GM19193 (cell line): ENCODE results near the gene SUN5.

Experiments used
- POLR2A ChIP-seq: IDR thresholded peaks from 4 replicates; pipeline ENCODE4 v1.6.1; 2011; ENCODE audit not compliant: insufficient read depth, insufficient read length; ENCODE audit errors: extremely low read depth

Gene SUN5

GRCh38 chr20:33030569-33030968, 26.3 kb upstream of the SUN5 start:
- no peak for TF ChIP-seq POLR2A

GRCh38 chr20:33030076-33030475, 25.8 kb upstream of the SUN5 start:
- TF ChIP-seq POLR2A, result no peak

DNA sequence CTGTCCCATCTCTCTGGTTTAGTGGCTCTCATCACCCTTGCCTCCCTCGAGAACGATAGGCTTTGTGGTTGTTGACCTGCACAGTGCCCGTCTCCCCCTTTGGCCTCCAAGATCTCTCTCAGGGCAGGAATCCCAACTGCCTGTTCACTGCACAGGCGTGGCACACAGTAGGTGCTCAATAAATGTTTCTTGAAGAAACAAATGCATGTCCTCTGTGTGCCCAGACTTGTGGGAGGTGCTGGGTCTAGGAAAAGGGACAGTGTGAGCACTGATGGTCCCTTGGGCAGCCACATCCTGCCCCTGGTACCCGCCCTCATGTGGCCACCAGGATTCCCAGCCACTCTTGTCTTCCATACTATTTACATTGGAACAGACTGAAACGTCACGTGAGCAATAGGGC, 24.6 kb upstream of the SUN5 start:
- TF ChIP-seq POLR2A, result no peak

DNA sequence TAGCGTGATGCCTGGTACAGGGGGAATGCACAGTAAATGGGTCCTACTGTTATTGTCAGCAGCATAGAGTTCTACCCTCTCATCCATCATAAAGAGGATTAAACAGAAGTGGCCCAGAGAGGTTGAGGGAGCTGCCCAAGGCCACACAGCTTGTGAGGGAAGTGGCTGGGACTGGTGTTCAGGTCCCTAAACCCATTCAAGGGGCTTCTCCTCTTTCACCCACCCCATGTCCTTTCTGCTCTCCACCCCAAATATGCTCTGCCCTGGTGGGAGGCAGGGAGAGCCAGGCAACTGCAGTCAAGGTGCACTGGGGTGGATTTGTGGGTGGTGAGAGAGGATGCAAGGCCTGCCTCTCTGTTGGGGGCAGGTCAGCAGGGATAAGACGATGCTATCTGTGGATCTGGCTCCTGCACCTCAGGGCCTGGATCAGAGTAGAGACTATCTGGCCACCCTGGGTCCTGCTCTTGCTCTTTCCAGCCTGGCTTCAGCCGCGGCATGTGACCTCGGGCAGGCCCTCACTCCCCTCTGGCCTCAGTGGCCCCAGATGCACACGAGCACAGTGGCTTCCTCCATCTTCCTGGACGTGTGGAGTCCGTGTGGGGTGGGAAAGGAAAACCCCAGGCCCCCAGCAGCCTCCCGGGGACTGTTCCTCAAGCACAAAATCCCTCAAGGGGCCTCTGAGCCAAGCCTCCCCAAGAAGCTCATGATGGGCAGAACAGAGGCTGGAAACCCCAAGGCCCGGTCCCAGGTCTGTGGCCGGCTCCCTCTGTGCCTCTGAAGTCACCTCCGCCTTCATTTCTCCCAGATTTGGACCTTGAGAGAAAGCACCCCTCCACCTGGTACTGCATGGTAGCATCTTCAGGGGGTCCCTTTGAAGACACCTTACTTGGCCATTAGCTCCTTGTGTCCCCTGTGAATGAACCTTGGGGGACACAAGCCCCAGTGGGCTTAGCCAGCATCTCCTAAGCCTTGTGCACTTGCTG, 23.8 kb upstream of the SUN5 start:
- TF ChIP-seq POLR2A, result no peak

GRCh38 chr20:33026779-33027759, 22.8 kb upstream of the SUN5 start:
- no peak for TF ChIP-seq POLR2A

DNA sequence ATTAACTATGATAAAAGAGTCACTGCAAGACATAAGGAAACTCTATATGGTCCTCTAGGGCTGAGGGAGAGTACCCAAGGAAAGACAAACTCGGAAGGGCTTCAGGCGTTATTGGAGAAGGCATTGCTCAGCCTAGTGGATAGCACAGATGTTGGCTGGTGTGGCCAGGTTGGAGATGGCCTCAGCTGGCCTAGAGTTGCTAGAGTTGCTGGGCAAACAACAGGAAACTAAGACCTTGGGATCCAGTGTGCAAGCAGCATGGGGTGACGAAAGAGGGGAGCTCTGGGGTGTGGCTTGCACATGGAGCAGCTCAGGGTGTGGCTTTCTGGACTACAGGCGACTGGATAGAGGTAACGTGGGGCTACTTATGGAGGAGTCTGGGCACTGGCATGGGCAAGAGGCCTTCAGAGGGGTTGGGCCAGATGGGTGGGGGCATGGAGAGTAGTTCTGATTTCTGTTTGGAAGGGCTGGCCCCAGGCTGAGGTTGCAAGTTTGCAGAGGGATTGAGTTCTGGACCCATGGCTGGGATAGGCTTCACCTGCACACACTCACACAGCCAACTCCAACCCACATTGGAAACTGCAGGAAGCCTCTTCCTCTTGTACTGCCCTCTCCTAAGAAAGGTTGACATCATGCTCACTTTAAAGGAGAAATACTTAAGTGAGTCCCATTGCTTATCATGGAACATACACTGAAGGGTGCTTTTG, 22.0 kb upstream of the SUN5 start:
- no peak for TF ChIP-seq POLR2A

DNA sequence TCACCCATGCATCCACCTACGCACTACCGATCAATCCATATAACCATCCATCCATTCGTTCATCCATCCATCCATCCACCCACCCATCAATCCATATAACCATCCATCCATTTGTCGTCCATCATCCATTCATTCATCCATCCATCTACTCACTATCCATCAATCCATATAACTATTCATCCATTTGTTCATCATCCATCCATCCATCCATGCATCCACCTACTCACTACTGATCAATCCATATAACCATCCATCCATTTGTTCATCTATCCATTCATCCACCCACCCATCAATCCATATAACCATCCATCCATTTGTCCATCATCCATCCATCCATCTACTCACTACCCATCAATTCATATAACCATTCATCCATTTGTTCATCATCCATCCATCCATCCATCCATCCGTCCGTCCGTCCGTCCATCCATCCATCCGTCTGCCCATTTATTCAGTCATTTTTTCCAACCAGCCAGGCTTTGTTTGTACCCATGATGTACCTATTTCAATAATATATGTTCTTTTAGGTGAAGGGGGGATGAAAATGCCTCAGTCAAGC, 21.2 kb upstream of the SUN5 start:
- TF ChIP-seq POLR2A, result no peak

DNA sequence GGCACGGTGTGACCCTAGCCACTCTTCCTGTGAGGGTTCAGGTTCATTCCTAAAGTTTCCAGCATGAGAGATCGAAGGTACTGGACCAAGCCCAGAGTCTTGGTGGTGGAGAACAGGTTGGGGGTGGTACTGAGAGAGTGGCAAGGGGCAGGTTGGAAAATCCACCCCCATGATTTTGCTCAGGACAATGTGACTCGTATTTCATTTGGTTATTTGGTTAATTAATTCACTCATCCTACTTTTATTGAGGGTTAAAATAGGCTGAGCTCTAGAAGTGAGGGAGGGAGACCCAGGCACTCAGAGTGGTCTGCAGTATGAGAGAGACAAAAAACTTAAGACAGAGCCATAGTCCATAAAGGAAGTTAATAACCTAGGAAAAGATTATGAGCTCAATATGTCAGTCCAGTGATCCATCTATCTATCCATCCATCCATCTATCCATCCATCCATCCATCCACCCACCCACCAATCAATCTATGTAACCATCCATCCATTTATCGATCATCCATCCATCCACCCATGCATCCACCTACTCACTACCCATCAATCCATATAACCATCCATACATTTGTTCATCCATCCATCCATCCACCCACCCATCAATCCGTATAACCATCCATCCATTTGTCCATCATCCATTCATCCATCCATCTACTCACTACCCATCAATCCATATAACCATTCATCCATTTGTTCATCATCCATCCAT, 20.5 kb upstream of the SUN5 start:
- TF ChIP-seq POLR2A, result no peak

DNA sequence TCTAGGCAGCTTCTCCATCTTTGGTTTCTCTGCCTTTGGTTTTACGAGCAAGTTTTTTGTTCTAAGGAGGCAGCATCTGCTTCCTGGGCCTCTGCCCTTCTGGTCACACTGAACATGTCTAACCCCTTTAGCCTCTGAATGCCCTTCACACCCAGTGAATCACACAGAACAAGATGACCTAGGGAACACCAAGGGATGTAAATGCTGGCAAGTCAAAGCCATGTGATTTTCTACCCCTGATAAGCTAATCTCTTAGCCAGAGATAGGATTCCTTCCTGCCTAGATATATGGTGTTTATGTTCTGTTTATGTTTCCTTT, 20.0 kb upstream of the SUN5 start:
- no peak for TF ChIP-seq POLR2A

DNA sequence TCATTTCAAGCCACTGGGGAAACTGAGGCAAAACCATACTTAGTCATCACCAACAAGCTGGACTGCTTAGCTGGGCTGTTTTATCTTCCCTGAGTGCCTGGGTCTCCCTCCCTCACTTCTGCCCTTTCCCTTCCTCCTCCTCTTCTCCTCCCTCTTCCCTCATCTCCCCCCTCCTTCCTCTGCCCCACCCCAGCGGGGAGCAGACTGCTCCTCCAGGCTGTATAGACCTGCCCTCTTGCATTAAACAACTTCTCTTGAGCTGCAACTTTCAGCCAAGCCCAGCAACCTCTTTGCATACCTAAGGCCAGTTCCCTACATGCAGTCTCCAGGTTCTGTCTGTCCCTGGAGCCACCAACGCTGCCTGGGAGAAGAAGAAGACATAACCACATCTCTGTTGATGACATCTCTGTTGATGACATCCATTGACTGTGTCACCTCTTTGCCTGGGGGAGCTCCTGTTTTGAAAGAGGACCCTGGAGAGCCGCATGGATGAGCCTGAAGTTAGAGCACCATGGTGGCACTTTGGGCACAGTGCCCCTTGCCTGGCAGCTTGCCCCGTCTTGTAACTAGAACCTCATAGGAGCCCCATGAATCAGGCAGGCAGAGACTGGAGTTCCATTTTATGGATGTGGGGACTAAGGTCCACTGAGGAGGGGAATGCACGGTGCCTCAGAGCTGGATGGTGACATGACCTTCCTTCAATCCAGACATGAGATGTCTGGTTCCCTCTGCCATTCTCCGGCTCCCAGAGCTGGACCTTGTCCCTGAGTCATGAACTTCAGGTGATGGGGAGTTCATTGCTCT, 19.4 kb upstream of the SUN5 start:
- no peak for TF ChIP-seq POLR2A

DNA sequence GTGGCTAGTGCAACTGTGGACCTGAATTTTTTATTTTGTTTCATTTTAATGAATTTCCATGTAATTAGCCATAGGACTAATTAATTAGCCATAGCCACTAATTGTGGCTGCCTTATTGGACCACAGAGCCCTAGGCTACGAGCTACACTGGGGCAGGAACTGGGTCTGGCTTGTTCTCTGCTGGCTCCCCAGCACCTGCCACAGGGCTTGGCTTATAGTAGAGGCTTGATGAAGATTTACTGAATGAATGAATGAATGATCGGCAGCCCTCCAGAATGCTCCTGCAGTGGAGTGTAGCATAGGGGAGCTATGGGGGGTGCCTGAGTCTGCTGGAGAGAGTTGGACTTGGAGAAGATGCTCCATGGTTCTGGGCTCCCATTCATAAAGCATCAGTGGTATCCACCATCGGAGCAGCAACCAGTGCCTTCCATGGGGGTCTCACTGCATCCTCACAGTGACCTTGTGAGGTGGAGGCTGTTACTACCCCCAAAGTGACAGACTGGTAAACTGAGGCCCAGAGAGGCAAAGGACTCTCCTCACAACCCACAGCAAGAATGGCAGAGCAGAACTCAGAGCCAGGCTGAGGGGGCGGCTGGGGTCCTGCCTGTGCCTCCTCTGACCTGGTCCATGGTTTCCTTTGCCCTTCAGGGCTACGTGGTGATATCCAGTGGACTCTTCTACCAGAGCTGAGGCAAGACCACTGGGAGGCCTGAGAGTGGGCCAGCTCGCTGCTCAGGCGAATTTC, 18.6 kb upstream of the SUN5 start:
- no peak for TF ChIP-seq POLR2A

GRCh38 chr20:33022289-33022688, 18.1 kb upstream of the SUN5 start:
- TF ChIP-seq POLR2A, result no peak

DNA sequence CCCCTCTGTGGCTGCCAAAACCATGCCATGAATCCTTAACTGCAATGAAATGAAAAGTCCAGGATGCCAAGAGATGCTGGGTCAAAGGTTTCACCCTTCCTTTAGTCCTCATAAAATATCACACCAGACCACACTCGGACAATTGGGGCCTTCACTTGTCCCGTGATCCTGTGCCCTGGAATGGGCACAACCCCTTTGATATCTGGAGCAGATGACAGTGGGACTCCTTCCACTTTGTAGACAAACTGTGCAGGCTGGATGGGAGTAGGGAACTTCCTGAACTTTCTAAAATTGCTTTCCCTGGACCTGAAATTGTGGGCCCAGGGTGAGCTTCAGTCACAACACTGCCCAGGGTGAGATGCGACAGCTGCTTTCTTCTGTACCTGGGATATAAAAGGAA, 17.6 kb upstream of the SUN5 start:
- TF ChIP-seq POLR2A, result no peak
